ENCODE results near the gene ATG7.

GRCh38 chr3:11479221-11479620, 207.0 kb downstream of the ATG7 start:
- no peak for TF ChIP-seq CTCF (IDR thresholded peaks at IDR 0.05 in 2 of 3, conservative IDR thresholded peaks at IDR 0.05 in 1 of 3; ENCODE audit: borderline replicate concordance in 1 of 3, insufficient read depth in 1 of 3, low read depth in 2 of 3, low read length in 2 of 3)
- TF ChIP-seq CEBPB (IDR thresholded peaks at IDR 0.05; ENCODE audit: low read depth) = no peak
- no peak for TF ChIP-seq ATF3 (IDR thresholded peaks at IDR 0.05)
- TF ChIP-seq ZNF274 (IDR thresholded peaks at IDR 0.05; ENCODE audit: low read depth, low read length) = no peak
- TF ChIP-seq ZBTB33 (IDR thresholded peaks at IDR 0.05; ENCODE audit: extremely low read depth, insufficient replicate concordance, low read length) = no peak
- TF ChIP-seq POLR2A (IDR thresholded peaks at IDR 0.05; ENCODE audit: borderline replicate concordance, extremely low read depth, insufficient read depth, insufficient read length) = no peak
- TF ChIP-seq TCF7L2 (IDR thresholded peaks at IDR 0.05; ENCODE audit: borderline replicate concordance, extremely low read depth, insufficient read depth, insufficient read length) = no peak
- no peak for TF ChIP-seq REST (IDR thresholded peaks at IDR 0.05; ENCODE audit: low read depth)
- TF ChIP-seq JUND (IDR thresholded peaks at IDR 0.05) = no peak
- no peak for TF ChIP-seq RAD21 (IDR thresholded peaks at IDR 0.05; ENCODE audit: low read depth)

Data from HCT116 (cell line).